HL-60/S4 treated with retinoic acid at 250 ng/mL for 4 days and 3 days (cell line): ENCODE measurements around the gene GFRAL.
"Not testable (repeated sequence)": the region's sequence is repeated elsewhere in the genome, so short reads cannot be mapped to it uniquely, and the experiment has no call there.

ENCODE experiments used
- in situ Hi-C: fragments of 300-500 bp; cut with MboI; formaldehyde crosslinking; loops from 2 replicates; pipeline ENCODE4 v1.7.0; 2022; ENCODE audit warnings: low sequenced_read_pairs

The GFRAL gene, protein sequence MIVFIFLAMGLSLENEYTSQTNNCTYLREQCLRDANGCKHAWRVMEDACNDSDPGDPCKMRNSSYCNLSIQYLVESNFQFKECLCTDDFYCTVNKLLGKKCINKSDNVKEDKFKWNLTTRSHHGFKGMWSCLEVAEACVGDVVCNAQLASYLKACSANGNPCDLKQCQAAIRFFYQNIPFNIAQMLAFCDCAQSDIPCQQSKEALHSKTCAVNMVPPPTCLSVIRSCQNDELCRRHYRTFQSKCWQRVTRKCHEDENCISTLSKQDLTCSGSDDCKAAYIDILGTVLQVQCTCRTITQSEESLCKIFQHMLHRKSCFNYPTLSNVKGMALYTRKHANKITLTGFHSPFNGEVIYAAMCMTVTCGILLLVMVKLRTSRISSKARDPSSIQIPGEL

DNA sequence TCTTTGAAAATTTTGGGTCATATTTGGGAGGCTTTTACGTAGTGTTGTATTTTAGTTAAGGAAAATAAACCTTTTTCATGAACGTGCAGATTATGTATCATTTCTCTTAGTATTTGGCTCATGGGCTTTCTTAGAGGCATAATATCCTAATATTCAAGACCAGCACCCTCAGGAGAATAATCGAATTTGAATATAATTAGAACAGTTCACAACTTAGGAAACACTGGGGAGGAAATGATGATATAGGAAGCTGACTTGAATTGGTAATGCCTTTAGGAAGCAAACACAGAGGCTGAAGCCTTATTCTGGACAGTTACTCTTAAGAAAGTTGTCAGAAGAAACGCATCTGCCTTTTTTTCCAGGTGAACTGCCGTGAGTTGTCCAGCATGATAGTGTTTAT is at the start of gene GFRAL:
TSS of gene GFRAL (plus strand) at position 301 of the 400 bp plus-strand sequence. CDS start at position 387, 86 bp downstream.
- in situ Hi-C loops = no loop called here

DNA sequence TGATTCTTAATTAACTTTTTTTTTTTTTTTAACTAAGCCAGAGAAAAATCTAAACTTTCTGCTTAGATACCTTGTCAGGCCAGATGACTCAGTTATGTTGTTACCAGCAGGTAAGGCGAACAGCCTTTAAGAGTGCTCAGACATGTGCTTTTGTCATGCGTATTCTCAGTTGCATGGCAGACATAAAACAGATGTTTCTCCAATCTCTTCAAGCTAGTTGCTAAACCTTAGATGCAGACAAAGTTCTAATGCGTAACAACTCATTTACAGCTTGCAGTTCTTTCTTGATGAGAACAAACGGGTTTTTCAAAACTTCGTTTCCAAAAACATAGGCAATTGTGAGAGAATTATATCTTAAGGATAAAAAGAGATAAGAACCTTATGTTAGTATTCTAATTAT is 49.6 kb upstream of the GFRAL start:
- in situ Hi-C loops = no loop called here

DNA sequence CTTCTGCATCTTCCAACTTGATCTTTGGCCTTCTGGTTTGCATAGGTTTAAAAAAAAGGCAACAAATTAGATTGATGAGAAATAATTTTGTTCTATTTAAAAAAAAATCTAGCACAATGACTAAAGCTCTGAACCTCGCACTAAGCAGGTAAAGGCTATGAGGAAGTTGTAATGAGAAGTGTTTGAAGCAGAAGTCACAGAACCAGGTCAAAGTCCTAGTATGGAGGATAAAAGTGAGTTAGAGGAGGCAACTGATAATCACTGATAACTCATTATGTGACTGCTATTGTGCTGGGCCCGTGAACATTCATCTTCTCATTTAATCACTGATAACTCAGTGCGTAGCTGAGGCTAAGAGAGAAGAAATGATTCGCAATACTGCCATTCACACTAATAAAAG is 46.1 kb upstream of the GFRAL start:
- in situ Hi-C loops = no loop called here

DNA sequence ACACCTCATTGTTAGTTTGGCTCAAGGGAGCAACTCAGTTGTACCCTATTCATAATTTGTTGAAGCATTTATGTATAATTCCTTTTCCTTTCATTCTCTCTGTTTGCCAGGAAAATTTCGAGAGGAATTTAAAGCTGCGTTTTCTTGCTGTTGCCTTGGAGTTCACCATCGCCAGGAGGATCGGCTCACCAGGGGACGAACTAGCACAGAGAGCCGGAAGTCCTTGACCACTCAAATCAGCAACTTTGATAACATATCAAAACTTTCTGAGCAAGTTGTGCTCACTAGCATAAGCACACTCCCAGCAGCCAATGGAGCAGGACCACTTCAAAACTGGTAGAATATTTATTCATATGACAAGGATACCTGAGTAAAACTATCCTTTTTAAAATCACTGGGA is 45.2 kb upstream of the GFRAL start:
- in situ Hi-C loops = no loop called here

DNA sequence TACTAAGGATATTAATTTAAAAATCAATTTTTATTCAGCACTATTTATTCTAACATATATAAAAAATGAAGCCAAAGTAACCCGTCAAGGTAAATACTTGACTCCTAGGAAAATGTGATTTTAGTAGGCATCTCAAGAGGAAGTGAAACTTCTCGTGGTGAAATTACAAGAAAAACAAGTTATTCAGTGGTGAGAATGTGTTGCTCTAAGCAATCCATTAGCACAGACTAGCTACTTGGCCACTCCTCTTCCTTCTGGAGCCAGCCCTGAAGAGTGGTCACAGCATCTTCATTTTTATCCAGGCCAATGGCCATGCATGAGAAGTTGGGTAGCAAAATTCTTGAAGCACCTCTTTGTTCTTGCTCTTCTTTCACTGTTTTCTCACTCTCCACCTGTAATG is 40.4 kb upstream of the GFRAL start:
- in situ Hi-C loops = no loop called here

DNA sequence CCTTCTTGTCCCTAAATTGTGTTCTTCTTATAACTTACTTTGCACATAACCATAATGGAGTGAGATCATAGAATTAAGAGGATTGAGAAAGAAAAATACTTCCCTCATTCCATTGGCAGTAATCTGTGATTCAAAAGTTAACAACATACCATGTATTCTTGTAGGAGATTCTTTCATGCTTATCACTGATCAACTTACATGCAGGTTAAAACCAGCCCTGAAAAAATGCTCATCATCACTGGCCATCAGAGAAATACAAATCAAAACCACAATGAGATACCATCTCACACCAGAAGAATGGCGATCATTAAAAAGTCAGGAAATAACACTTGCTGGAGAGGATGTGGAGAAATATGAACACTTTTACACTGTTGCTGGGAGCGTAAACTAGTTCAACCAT is 36.5 kb upstream of the GFRAL start:
- in situ Hi-C loops = no loop called here

DNA sequence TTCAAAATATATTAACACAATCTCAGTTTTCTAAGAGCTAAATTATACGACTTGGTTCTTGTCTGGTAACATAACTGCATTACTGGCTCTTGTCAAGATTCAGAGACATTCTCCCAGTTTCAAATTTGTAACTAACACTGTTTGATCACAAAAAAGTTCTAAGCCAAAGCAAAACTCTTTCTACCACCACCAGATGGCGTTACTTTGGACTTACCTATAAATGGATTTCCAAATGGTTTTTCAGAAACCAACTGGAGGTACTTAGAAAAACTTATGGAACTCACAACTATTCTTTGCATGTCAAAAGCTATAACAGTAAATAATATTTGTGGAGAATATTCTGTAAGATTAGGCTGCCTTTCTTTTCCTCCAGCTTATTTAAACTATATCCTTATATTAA is 34.2 kb upstream of the GFRAL start:
- in situ Hi-C loops = no loop called here

DNA sequence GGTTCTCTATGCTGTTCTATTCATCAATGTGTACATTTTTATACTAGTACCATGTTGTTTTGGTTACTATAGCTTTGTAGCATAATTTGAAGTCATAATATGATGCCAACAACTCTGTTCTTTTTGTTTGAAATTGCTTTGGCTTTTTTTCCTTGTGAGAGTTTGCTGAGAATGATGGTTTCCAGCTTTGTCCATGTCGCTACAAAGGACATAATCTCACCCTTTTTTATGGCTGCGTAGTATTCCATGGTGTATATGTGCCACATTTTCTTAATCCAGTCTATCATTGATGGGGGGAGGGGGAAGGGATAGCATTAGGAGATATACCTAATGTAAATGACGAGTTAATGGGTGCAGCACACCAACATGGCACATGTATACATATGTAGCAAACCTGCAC is 30.1 kb upstream of the GFRAL start:
- in situ Hi-C loops = not testable (repeated sequence)

DNA sequence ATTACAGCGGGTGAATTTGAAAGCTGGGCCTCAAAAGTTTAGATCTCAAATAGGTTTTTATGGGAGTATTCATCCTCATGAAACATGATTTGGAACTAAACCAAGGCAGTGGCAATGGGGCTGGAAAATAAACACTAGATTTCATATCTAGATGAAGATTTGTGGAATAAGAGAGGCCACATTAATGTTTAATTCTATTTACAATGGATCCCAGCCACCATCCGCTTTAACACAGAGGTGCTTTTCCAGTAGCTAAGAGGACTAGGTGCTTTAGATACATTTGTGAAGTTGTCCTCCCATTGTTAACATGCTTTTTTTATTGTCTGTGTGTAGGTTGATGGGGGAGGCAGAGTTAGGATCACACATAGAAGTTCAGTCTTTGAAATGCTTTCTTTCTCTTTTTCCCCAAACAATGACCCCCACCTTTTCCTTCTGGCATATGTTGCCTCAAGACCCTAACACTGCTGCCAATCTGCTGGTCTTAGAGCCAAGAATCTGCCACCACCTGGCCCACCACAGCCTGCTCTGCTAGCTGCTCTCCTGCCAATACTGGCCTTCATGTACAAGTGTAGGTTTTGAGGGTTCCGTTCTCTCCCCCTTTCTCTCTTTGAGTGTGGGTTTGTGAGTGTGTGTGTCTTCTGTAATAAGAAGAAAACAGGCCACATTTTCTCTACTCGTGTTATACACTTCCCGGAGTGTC is 27.8 kb upstream of the GFRAL start:
- in situ Hi-C loops = no loop called here

DNA sequence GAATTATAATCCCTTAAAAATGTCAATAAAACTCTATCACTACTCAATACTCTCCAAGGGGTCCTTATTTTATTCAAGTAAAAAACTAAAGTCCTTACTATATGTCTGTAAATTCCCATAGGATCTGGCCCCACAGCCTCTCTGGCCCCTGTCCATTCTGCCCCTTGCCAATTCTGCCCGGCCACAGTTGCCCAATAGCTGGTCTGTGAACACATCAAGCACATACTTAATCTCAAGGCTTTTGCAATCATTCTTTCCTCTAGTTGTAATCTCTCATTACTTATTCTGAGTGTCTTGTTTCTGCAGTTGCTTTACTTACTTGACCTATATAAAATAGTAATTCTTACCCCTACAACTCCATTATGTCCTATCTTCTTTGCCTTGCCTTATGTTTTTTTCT is 22.5 kb upstream of the GFRAL start:
- in situ Hi-C loops = no loop called here

DNA sequence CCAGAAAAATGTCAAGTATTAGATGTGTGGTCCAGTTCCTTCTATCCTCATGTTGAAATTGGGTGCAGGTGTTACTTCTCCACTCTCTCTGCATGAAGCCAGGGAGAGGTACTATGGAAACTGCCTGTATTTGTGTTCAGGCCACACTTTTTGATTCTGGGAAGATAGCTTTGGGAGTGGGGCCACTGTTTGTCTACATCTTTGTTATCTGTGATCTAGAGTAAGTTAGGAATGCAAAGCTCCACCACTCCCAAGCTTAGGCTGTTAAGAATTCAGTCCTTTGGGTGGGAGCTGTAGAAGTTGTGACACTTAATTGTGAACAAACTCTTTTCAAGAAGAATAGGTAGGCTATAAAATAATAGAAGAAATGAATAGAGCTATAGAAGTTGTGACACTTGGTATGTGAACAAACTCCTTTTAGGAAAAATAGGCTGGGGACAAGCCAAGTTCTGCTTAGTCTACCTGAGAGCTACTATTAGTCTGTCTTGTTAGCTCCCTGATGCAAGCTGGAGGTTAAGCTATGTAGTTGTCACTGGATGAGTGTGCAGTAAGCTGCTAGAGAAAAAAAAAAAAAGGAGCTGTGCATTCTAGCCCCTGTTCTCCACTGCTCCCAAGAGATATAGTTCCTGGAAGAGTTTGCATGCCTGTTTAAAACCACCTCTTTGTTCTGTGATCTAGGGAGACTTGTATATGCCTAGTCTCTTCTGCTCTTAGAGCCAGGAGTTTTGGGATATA is 7.1 kb upstream of the GFRAL start:
- in situ Hi-C loops = no loop called here

DNA sequence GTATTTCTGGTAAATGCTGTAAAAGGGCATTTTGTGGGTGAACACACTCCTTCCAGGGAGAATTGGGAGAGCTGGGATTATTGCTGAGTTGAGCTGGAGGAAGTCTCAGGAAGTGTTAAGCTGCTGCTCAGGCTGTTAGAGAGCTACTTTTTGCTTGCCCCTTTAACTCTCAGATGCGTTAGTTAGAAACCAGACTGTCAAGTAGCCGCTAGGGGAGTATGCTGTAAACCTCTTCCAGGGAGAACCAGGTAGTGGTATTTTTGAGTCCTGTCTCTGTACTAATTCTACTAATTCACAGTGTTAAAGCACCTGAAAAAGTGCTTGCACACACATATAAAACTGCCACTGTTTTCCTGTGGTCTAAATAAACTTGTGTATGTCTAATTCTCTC is 6.6 kb upstream of the GFRAL start:
- in situ Hi-C loops = no loop called here

DNA sequence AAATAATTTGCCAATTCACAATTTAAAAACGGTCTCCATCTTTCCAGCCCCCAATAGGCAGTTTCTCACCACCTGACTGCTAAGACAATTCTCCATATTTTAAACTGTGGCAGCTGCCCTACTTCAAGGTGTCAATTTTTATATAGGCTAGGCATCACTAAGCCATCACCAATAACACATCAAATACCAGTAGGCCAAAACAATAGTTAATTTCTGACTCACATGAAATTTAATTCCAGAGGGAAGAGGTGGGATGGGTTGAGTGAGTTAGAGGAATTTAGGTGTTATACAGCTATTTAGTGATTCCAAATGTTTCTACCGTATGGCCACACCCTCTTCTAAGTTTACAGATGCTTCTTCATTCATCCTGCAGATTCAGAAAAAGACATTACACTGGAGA is 49.9 kb downstream of the GFRAL start:
- in situ Hi-C loops = no loop called here

DNA sequence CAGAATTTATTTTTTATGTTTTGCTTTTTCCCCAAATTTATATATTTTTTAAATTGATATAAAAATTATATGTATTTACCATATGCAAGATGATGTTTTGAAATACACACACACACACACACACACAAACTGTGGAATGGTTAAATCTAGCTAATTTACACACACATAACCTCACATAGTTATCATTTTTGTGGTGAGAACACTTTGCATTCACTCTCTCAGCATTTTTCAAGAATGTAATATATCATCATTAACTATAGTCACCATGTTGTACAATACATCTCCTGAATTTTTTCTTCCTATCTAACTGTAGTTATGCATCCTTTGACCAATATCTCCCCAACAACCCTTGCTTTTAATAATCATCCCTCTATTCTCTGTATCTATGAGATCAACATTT is 52.2 kb downstream of the GFRAL start:
- in situ Hi-C loops = no loop called here

DNA sequence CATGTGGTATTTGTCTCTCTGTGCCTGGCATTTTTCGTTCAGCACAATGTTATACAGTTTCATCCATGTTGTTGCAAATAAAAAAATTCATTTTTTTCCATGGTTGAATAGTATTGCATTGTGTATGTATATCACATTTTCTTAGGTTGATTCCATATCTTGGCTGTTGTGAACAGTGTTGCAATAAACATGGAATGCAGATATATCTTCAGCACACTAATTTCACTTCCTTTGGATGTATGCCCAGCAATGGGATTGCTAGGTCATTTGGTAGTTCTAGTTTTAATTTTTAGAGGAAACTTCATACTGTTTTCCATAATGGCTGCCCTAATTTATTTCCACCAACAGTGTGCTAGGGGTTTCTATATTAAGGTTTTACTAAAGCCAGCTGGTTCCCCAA is 52.6 kb downstream of the GFRAL start:
- in situ Hi-C loops = no loop called here

DNA sequence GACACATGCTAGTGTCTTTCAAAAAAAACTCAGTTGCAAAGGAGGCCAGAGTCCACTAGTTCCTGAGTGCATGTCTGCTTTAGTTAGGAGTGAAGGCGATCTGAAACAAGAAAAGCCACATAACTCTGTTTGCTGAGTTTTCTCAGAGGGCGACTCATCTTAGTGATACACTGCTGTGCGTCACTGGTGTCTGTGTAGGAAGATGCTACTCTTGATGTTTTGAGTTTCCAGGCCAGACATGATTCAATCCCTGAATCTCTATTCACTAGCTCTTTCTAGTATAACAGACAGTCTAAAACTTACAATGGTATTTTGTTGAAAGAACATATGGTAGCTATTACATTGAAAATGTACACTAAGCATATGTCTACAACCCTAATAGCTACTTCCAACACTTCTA is 60.9 kb downstream of the GFRAL start:
- in situ Hi-C loops = no loop called here

DNA sequence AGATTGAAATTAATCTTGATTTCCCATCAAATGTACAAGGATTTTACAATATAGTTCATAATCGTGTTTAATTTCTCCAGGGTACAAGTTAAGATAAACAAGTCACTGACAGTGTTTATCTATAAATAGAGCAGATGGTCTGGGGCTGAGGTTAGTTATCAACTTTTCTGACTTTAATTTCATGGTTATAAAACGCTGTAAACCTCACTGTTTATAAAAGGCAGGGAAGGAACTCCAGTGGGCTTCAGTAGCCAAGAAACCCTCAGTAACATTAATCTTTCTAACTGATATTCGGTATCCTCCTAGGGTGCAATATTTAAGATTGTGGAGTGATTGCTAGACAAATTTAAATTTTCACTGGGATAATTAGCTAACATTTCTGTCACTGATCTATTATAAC is 68.6 kb downstream of the GFRAL start:
- in situ Hi-C loops = no loop called here

DNA sequence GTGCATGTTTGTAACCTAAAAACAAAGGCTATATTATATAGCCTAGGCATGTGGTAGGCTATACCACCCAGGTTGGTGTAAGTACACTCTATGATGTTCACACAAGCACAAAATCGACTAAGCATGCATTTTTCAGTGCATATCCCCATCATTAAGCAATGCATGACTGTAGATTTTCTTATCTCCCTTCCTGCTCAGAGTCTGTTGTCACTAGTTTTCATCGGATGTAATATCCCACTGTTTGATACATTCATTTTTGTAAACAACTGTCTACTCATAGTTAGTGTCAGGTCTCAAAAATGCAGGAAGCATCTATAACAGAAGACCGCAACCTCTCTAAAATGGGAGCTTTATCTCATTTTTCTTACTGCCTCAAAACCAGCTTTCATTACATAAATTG is 70.7 kb downstream of the GFRAL start:
- in situ Hi-C loops = no loop called here

DNA sequence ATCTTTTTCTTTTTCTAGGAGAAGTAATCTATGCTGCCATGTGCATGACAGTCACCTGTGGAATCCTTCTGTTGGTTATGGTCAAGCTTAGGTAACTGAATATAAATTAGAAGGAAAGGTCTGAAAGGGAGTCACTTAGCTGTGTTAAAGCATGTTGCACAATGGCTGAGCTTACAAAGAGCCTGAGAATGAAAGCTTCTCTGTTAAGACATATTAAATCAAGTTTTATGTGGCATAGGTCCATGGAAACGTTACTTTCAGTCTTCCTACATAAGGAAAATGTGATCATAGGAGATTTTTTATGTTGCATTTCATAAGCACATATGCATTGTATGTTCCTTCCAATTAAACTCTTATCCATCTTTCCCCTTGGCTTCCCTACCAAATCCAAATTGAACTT is 72.1 kb downstream of the GFRAL start:
- in situ Hi-C loops = no loop called here

DNA sequence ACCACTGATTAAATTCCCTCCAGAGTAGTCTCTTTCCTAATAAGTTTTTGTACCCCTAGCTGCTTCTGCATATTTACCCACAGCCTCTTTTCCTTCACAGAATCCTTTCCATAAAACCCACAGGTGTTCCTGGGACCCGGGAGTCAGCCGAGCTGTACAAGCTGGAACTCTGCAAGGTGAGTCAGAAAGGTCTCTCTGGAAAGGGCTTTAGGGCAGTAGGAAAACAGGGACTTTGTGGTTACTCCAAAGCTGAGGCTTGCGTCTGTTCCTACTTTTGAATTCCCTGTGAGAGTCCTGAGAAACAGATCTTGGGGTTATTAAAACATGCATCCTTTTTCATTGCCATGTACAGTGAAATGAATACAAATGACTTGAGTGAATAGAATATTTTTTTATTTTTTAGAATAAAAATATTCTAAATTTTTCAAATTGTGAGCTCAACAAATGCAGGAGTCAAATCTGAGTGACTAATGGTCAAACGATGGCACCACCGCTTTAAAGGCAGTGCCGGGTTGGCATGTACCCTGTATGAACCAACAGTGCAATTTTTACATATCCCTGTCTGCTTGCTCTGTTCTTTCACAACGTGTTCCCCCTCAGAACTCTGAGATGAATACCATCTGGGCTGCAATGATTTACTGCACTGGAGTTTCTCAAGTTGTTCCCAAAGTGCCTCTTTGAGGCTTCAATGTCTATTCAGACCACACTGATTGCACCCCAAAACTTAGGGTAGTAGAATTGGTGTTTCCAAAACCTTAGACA is 78.4 kb downstream of the GFRAL start:
- in situ Hi-C loops = no loop called here

DNA sequence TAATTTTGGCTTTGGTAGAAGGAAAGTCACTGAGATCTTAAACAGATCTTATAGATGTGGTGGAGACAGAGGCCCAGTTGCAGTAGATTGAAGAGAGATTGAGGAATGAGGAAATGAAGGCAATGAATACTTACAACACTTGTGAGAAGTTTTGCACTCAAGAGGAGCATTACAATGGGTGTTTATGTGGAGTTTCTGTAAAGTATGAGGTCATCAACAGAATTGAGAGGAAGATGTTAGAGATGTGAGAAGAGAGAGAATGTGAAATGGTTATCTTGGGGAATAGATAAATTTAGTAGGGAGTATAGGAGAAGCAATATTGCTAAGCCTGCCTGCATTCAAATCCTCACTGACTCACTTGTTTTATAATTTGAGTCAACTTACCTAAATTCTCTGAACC is 83.4 kb downstream of the GFRAL start:
- in situ Hi-C loops = no loop called here
